ENCODE measurements around the gene MBNL1.
A peak's percentile ranks its signal among the peaks of the same experiment; 100 is the strongest.

MBNL1 gene

GRCh38 chr3:152271501-152272236 is 2.9 kb downstream of the MBNL1 start:
- no peaks in the 10 kb centered on the region for H3K9me3 ChIP-seq (ENCODE audit: control insufficient read depth in 5 of 5, low read length in 5 of 5)
- H3K36me3 ChIP-seq (ENCODE audit: control insufficient read depth in 5 of 5, insufficient read depth in 5 of 5, low read length in 5 of 5): no peaks in the 10 kb centered on the region
- H3K4me3 ChIP-seq (ENCODE audit: low read depth in 1 of 5, low read length in 5 of 5): peak overlapping the region; percentile 94 to 97 (median 96)
- H3K27me3 ChIP-seq (ENCODE audit: control insufficient read depth in 5 of 5, insufficient read depth in 4 of 5, low read length in 5 of 5): no peaks in the 10 kb centered on the region
- peak overlapping the region; percentile 56 to 96 (median 91) for H3K9ac ChIP-seq (ENCODE audit: low read length in 5 of 5)
- H3K27ac ChIP-seq (ENCODE audit: low read depth, low read length): peak overlapping the region; percentile 99
- peaks cover 10 to 62% (median 56%) of the 10 kb centered on the region in 5 donors for H3K4me1 ChIP-seq (ENCODE audit: control insufficient read depth in 5 of 5, insufficient read depth in 5 of 5, low read length in 5 of 5)

GRCh38 chr3:152272771-152273242 is 4.1 kb downstream of the MBNL1 start:
- Histone ChIP-seq H3K4me1 (ENCODE audit: control insufficient read depth in 5 of 5, insufficient read depth in 5 of 5, low read length in 5 of 5) (peaks cover 2 to 57% (median 54%) of the 10 kb centered on the region in 5 donors), H3K4me3 (ENCODE audit: low read depth in 1 of 5, low read length in 5 of 5) (peak overlapping the region; percentile 3 to 52 (median 25)), H3K27ac (ENCODE audit: low read depth, low read length) (peak overlapping the region; percentile 99)

GRCh38 chr3:152276681-152277080 is 8.0 kb downstream of the MBNL1 start:
- no peak overlapping the region for H3K27ac ChIP-seq (ENCODE audit: low read depth, low read length)

More at GRCh38 chr3:152272771-152273242, 4.1 kb downstream of the MBNL1 start:
- H3K9ac ChIP-seq (ENCODE audit: low read length in 5 of 5): peak overlapping the region in 1 of 5 donors; percentile 91
- H3K36me3 ChIP-seq (ENCODE audit: control insufficient read depth in 5 of 5, insufficient read depth in 5 of 5, low read length in 5 of 5): no peaks in the 10 kb centered on the region
- H3K27me3 ChIP-seq (ENCODE audit: control insufficient read depth in 5 of 5, insufficient read depth in 4 of 5, low read length in 5 of 5): no peaks in the 10 kb centered on the region
- H3K9me3 ChIP-seq (ENCODE audit: control insufficient read depth in 5 of 5, low read length in 5 of 5): no peaks in the 10 kb centered on the region

GRCh38 chr3:152277198-152277597 is 8.5 kb downstream of the MBNL1 start:
- H3K9ac ChIP-seq (ENCODE audit: low read length in 5 of 5): peak overlapping the region in 2 of 5 donors; percentile 25 to 46
- no peak overlapping the region for H3K27ac ChIP-seq (ENCODE audit: low read depth, low read length)
- H3K27me3 ChIP-seq (ENCODE audit: control insufficient read depth in 5 of 5, insufficient read depth in 4 of 5, low read length in 5 of 5): no peaks in the 10 kb centered on the region
- peaks cover 0 to 71% (median 64%) of the 10 kb centered on the region in 5 donors for H3K4me1 ChIP-seq (ENCODE audit: control insufficient read depth in 5 of 5, insufficient read depth in 5 of 5, low read length in 5 of 5)
- H3K4me3 ChIP-seq (ENCODE audit: low read depth in 1 of 5, low read length in 5 of 5): no peak overlapping the region
- no peaks in the 10 kb centered on the region for H3K36me3 ChIP-seq (ENCODE audit: control insufficient read depth in 5 of 5, insufficient read depth in 5 of 5, low read length in 5 of 5)
- no peaks in the 10 kb centered on the region for H3K9me3 ChIP-seq (ENCODE audit: control insufficient read depth in 5 of 5, low read length in 5 of 5)

More at GRCh38 chr3:152276681-152277080, 8.0 kb downstream of the MBNL1 start:
- Histone ChIP-seq H3K9ac (ENCODE audit: low read length in 5 of 5) (no peak overlapping the region), H3K4me1 (ENCODE audit: control insufficient read depth in 5 of 5, insufficient read depth in 5 of 5, low read length in 5 of 5) (peaks cover 0 to 72% (median 66%) of the 10 kb centered on the region in 5 donors), H3K27me3 (ENCODE audit: control insufficient read depth in 5 of 5, insufficient read depth in 4 of 5, low read length in 5 of 5) (no peaks in the 10 kb centered on the region), H3K9me3 (ENCODE audit: control insufficient read depth in 5 of 5, low read length in 5 of 5) (no peaks in the 10 kb centered on the region), H3K36me3 (ENCODE audit: control insufficient read depth in 5 of 5, insufficient read depth in 5 of 5, low read length in 5 of 5) (no peaks in the 10 kb centered on the region), H3K4me3 (ENCODE audit: low read depth in 1 of 5, low read length in 5 of 5) (no peak overlapping the region)

GRCh38 chr3:152278756-152279427 is 10.2 kb downstream of the MBNL1 start:
- no peaks in the 10 kb centered on the region for H3K36me3 ChIP-seq (ENCODE audit: control insufficient read depth in 5 of 5, insufficient read depth in 5 of 5, low read length in 5 of 5)
- no peak overlapping the region for H3K9ac ChIP-seq (ENCODE audit: low read length in 5 of 5)
- H3K27me3 ChIP-seq (ENCODE audit: control insufficient read depth in 5 of 5, insufficient read depth in 4 of 5, low read length in 5 of 5): no peaks in the 10 kb centered on the region
- peaks cover 0 to 77% (median 71%) of the 10 kb centered on the region in 5 donors for H3K4me1 ChIP-seq (ENCODE audit: control insufficient read depth in 5 of 5, insufficient read depth in 5 of 5, low read length in 5 of 5)
- no peaks in the 10 kb centered on the region for H3K9me3 ChIP-seq (ENCODE audit: control insufficient read depth in 5 of 5, low read length in 5 of 5)
- H3K27ac ChIP-seq (ENCODE audit: low read depth, low read length): peak overlapping the region; percentile 42
- no peak overlapping the region for H3K4me3 ChIP-seq (ENCODE audit: low read depth in 1 of 5, low read length in 5 of 5)

- Histone ChIP-seq H3K9ac (ENCODE audit: low read length in 5 of 5) (no peak overlapping the region), H3K27ac (ENCODE audit: low read depth, low read length) (peak overlapping the region; percentile 42), H3K9me3 (ENCODE audit: control insufficient read depth in 5 of 5, low read length in 5 of 5) (no peaks in the 10 kb centered on the region), H3K4me3 (ENCODE audit: low read depth in 1 of 5, low read length in 5 of 5) (no peak overlapping the region), H3K27me3 (ENCODE audit: control insufficient read depth in 5 of 5, insufficient read depth in 4 of 5, low read length in 5 of 5) (no peaks in the 10 kb centered on the region), H3K4me1 (ENCODE audit: control insufficient read depth in 5 of 5, insufficient read depth in 5 of 5, low read length in 5 of 5) (peaks cover 0 to 79% (median 72%) of the 10 kb centered on the region in 5 donors), H3K36me3 (ENCODE audit: control insufficient read depth in 5 of 5, insufficient read depth in 5 of 5, low read length in 5 of 5) (no peaks in the 10 kb centered on the region)
These were observed 10.8 kb downstream of the MBNL1 start for GRCh38 chr3:152279479-152279878.

- no peak overlapping the region for H3K4me3 ChIP-seq (ENCODE audit: low read depth in 1 of 5, low read length in 5 of 5)
- no peaks in the 10 kb centered on the region for H3K36me3 ChIP-seq (ENCODE audit: control insufficient read depth in 5 of 5, insufficient read depth in 5 of 5, low read length in 5 of 5)
- peaks cover 0 to 77% (median 68%) of the 10 kb centered on the region in 5 donors for H3K4me1 ChIP-seq (ENCODE audit: control insufficient read depth in 5 of 5, insufficient read depth in 5 of 5, low read length in 5 of 5)
- no peak overlapping the region for H3K9ac ChIP-seq (ENCODE audit: low read length in 5 of 5)
- H3K27me3 ChIP-seq (ENCODE audit: control insufficient read depth in 5 of 5, insufficient read depth in 4 of 5, low read length in 5 of 5): no peaks in the 10 kb centered on the region
- H3K9me3 ChIP-seq (ENCODE audit: control insufficient read depth in 5 of 5, low read length in 5 of 5): no peaks in the 10 kb centered on the region
- H3K27ac ChIP-seq (ENCODE audit: low read depth, low read length): peak overlapping the region; percentile 32
These were observed 11.8 kb downstream of the MBNL1 start for GRCh38 chr3:152280539-152280938.

- H3K4me3 ChIP-seq (ENCODE audit: low read depth in 1 of 5, low read length in 5 of 5): no peak overlapping the region
These were observed 12.5 kb downstream of the MBNL1 start for GRCh38 chr3:152281133-152281713.

GRCh38 chr3:152282813-152283212 is 14.1 kb downstream of the MBNL1 start:
- H3K27me3 ChIP-seq (ENCODE audit: control insufficient read depth in 5 of 5, insufficient read depth in 4 of 5, low read length in 5 of 5): no peaks in the 10 kb centered on the region
- H3K36me3 ChIP-seq (ENCODE audit: control insufficient read depth in 5 of 5, insufficient read depth in 5 of 5, low read length in 5 of 5): no peaks in the 10 kb centered on the region
- peaks cover 0 to 66% (median 55%) of the 10 kb centered on the region in 5 donors for H3K4me1 ChIP-seq (ENCODE audit: control insufficient read depth in 5 of 5, insufficient read depth in 5 of 5, low read length in 5 of 5)
- no peaks in the 10 kb centered on the region for H3K9me3 ChIP-seq (ENCODE audit: control insufficient read depth in 5 of 5, low read length in 5 of 5)
- H3K4me3 ChIP-seq (ENCODE audit: low read depth in 1 of 5, low read length in 5 of 5): no peak overlapping the region
- peak overlapping the region; percentile 35 for H3K27ac ChIP-seq (ENCODE audit: low read depth, low read length)
- no peak overlapping the region for H3K9ac ChIP-seq (ENCODE audit: low read length in 5 of 5)

More at GRCh38 chr3:152281133-152281713, 12.5 kb downstream of the MBNL1 start:
- H3K27me3 ChIP-seq (ENCODE audit: control insufficient read depth in 5 of 5, insufficient read depth in 4 of 5, low read length in 5 of 5): no peaks in the 10 kb centered on the region
- no peaks in the 10 kb centered on the region for H3K36me3 ChIP-seq (ENCODE audit: control insufficient read depth in 5 of 5, insufficient read depth in 5 of 5, low read length in 5 of 5)
- peak overlapping the region in 1 of 5 donors; percentile 36 for H3K9ac ChIP-seq (ENCODE audit: low read length in 5 of 5)
- H3K4me1 ChIP-seq (ENCODE audit: control insufficient read depth in 5 of 5, insufficient read depth in 5 of 5, low read length in 5 of 5): peaks cover 0 to 73% (median 66%) of the 10 kb centered on the region in 5 donors
- peak overlapping the region; percentile 32 for H3K27ac ChIP-seq (ENCODE audit: low read depth, low read length)
- no peaks in the 10 kb centered on the region for H3K9me3 ChIP-seq (ENCODE audit: control insufficient read depth in 5 of 5, low read length in 5 of 5)

Data from subcutaneous abdominal adipose tissue (tissue), 5 donors.